Forelimb muscle (tissue), 1 donor: ENCODE data around the gene SETD2. TPM values are rescaled to one million over a fixed set of nuclear protein-coding genes. Genes with fewer than 3 reads are reported as not detected.

ENCODE experiments used
- DNase-seq: peaks from one replicate; pipeline ENCODE4 v3.0.0-alpha.2; 2013; ENCODE audit warnings: low read depth
- polyA plus RNA-seq: library from polyadenylated mRNA; unstranded; fragments of 120-200 nt; gene quantifications from one replicate; pipeline ENCODE4 v1.2.1, GENCODE V29; 2013; ENCODE audit not compliant: insufficient read length

The SETD2 gene
- polyA plus RNA-seq, 1 donor: 29.6 TPM

- DNase-seq: no peak
Observed at GRCh38 chr3:46998121-46998851, 165.6 kb downstream of the SETD2 start.

- no peak for DNase-seq
Observed at GRCh38 chr3:46997453-46998091, 166.3 kb downstream of the SETD2 start.

- no peak for DNase-seq
Observed at GRCh38 chr3:46996689-46997452, 167.0 kb downstream of the SETD2 start.

- DNase-seq: no peak
Observed at GRCh38 chr3:46995901-46996562, 167.9 kb downstream of the SETD2 start.

DNA sequence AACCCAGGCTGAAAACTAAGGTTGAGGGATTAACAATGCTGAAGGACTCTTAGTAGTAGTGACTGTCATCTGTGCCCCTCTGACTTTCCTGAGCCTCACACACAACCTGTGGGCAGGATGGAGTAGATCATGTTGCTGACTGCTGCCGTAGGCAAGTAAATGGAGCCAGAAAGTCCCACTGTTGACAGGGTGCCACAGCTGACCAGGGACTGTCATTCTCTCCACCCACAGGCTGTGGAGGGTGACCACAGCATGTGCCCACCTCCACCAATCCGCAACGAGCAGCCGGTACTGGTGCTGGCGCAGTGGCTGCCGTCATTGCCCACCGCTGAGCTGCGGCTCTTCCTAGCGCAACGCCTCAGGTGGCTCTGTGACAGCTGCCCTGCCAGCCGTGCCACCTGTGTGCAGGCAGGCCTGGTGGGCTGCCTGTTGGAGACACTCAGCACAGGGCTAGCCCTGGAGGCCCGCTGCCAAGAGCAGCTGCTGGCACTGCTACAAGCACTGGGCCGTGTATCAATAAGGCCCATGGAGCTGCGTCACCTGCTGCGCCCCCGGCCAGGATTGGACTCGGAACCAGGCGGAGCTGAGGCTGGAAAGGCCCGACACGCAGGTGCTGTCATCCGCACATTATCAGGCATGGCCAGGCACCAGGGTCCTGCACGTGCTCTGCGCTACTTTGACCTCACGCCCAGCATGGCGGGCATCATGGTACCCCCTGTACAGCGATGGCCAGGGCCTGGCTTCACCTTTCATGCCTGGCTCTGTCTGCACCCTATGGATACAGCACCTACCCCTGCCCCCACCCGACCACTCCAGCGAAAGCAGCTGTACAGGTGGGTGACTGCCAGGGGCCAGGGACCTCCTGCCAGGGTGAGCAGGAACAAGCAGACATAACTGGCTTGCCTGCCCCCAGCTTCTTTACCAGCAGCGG, 168.8 kb downstream of the SETD2 start:
- DNase-seq: no peak

DNA sequence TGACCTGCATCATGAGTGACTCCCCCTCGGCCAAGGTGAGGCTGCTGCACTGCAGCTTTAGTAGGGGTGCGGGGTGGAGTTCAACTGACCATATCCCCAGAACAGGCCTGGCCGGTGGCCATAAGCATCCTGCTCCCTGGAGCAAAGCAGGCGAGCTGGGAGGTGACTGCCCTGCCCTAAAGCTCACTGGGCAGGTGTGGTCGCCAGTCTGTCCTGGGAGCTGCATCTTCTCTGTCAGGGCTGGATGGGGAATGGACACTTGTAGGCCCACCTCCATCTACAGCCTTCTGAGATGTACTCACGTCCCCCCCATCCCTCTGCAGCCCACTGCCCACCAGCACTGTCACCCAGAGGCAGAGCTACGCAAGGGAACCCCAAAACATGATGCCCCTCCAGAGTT, 169.9 kb downstream of the SETD2 start:
- no peak for DNase-seq

DNA sequence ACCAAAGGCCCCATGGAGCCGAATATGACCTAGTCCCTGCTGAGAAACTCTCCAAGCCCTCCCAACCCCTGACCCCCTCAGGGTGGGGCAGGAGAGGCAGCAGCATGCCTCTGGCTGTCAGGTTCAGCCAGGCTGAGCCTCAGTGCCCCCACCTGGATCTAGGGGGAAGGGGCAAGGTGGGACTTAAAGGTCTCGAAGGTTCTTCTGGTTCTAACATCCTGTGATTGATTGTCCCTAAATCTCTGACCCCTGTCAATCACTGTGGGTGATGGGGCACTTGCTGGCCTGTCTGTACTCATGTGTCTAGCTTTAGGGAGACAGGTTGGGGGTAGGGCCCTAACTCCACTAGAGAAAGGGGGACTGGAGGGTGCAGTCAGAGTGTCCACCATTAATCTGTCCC, 170.6 kb downstream of the SETD2 start:
- DNase-seq: no peak

- DNase-seq: no peak
Observed at GRCh38 chr3:46992231-46992630, 171.7 kb downstream of the SETD2 start.

- no peak for DNase-seq
Observed at GRCh38 chr3:46991406-46992165, 172.3 kb downstream of the SETD2 start.

- no peak for DNase-seq
Observed at GRCh38 chr3:46990573-46991374, 173.1 kb downstream of the SETD2 start.

- DNase-seq: no peak
Observed at GRCh38 chr3:46989146-46989810, 174.6 kb downstream of the SETD2 start.

GRCh38 chr3:46988616-46989015, 175.3 kb downstream of the SETD2 start:
- DNase-seq: no peak

GRCh38 chr3:46987743-46988401, 176.0 kb downstream of the SETD2 start:
- DNase-seq: no peak

GRCh38 chr3:46987319-46987742, 176.6 kb downstream of the SETD2 start:
- no peak for DNase-seq

DNA sequence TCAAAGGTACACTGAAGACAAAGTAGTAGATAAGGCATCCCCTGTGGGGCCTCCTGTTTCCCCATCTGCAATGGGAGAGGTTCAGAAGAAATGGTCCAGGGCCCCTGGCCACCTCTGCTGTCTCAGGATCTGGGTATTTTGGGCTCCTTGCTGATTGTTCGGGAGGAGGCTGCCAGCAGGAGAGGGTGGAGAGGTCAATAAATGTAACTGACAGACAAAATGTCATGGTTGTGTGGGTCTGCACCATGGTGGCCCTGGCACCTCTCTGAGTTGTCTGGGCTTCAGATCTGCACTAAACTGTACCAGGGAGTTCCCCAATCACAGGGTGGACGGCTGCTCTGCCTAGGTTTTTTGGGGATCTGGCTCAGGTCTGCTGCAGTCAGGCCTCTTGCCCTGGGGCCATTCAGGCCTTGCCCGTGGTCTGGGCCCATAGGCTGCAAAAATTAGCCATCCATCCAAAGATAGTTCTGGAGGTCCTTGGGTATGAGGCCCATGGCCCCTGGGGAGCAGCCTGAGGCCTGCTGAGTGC, 177.1 kb downstream of the SETD2 start:
- DNase-seq: no peak

DNA sequence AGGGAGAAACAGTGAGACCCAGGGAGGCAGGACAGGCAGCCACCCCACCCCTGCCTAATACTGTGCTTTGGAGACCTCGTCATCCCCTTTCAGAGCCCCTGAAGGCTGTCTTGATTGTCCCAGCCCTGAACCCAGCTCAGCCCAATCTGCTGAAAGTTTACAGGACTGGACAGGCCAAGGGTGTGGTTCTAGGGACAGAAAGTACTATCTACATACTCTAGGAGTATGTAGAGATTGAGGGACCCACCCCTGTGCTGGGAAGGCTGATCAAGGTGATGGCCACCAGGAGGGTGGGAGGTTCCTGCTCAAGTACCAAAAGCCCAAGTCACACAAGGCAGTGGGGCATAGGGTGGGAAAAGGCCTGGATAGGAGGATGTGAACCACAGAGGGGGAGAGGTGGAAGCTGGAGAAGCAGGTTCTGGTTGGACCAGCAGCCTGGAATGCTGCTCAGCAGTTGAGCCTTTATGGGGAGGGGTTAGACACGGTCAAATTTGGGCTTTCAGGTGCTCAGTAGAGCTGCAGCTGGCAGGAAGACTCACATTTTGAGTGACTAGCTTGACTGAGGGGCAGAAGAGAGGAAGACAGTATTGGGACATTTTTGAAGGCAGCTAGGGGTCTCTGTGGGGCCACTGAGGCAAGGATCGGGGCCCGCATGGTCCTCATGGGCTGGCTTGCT, 177.7 kb downstream of the SETD2 start:
- DNase-seq: no peak

DNA sequence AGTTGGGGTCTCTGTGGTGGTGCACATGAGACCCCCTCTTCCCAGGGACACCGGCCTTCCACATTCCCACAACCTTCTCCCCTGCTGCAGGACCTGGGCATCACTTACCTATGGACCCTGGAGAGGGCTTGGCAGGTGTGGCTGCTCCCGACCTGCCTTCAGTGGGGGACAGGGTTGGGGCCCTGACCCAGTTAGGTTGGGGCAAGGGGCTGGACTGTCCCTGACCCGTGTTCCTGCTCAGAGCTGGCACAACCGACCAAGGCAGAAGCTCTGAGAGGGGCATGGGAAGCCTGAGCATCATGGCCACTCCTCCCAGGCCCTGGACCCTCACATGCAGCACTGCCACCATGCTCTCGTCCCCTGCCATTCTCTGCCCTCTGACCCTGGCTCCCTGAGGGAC, 178.3 kb downstream of the SETD2 start:
- no peak for DNase-seq
